ENCODE data around the gene ELMOD3. TPM values are rescaled to one million over a fixed set of nuclear protein-coding genes. Genes with fewer than 3 reads are reported as not detected.
"Not testable (repeated sequence)": the region's sequence is repeated elsewhere in the genome, so short reads cannot be mapped to it uniquely, and the experiment has no call there.

The ELMOD3 gene
- total RNA-seq, 1 experiment from 2014 or later, result 22.3 TPM

GRCh38 chr2:85324639-85325465 lies 29.7 kb upstream of the ELMOD3 start:
- Histone ChIP-seq H3K36me3 (peaks cover 82% of the 10 kb centered on the region), H3K9me3 (replicated peaks) (no peaks in the 10 kb centered on the region), H3K4me3 (peak overlapping the region; percentile 62), H3K27ac (peak overlapping the region; percentile 38), H3K4me1 (replicated peaks) (peaks cover 55% of the 10 kb centered on the region), H3K27me3 (replicated peaks) (no peaks in the 10 kb centered on the region)
- DNase-seq (ENCODE audit: low read depth in 1 of 2, low spot score in 2 of 2), result no peak

- Histone ChIP-seq H3K9me3 (replicated peaks) (no peaks in the 10 kb centered on the region), H3K36me3 (peaks cover 76% of the 10 kb centered on the region)
Measured at GRCh38 chr2:85325466-85325811, 29.1 kb upstream of the ELMOD3 start.

GRCh38 chr2:85326406-85327159 lies 28.0 kb upstream of the ELMOD3 start:
- H3K27ac ChIP-seq, result no peak overlapping the region
- H3K27me3 ChIP-seq (replicated peaks), result no peaks in the 10 kb centered on the region
- H3K36me3 ChIP-seq, result peaks cover 65% of the 10 kb centered on the region
- peak overlapping the region; percentile 62 for H3K4me3 ChIP-seq
- H3K4me1 ChIP-seq (replicated peaks), result peaks cover 44% of the 10 kb centered on the region
- DNase-seq (ENCODE audit: low read depth in 1 of 2, low spot score in 2 of 2), result peak in 1 of 2 experiments; percentile 50
- H3K9me3 ChIP-seq (replicated peaks), result no peaks in the 10 kb centered on the region

More at GRCh38 chr2:85325466-85325811, 29.1 kb upstream of the ELMOD3 start:
- Histone ChIP-seq H3K27me3 (replicated peaks) (no peaks in the 10 kb centered on the region), H3K27ac (peak overlapping the region; percentile 38; the same call in 1 of the 2 replicates), H3K4me3 (peak overlapping the region; percentile 62), H3K4me1 (replicated peaks) (peaks cover 54% of the 10 kb centered on the region)
- DNase-seq (ENCODE audit: low read depth in 1 of 2, low spot score in 2 of 2), result peak; percentile 73 to 87

DNA sequence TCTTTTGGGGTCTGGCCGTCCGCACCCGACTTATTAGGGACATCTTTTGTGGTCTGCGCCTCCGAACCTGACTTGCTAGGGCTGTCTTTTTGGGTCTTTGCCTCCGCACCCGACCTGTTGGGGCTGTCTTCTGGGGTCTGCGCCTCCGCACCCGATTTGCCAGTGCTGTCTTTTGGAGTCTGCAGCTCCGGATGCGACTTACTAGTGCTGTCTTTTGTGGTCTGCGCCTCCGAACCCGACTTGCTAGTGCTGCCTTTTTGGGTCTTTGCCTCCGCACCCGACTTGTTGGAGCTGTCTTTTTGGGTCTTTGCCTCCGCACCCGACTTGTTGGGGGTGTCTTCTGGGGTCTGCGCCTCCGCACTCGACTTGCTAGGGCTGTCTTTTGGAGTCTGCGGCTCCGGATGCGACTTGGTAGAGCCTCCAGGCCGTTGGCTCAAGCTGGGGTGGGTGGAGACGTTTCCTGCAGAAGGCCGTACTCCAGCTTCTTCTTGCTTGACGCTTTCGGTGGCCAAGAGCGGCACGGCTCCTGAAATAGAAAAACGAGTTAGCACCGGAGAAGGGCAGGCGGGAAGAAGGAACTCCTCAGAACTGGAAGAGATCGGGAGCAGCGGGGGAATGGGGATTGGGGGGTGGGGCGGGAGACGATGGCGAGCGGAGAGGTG lies 27.3 kb upstream of the ELMOD3 start:
- Histone ChIP-seq H3K27ac (peak overlapping the region; percentile 96; the same call in 1 of the 2 replicates), H3K9me3 (replicated peaks) (no peaks in the 10 kb centered on the region), H3K4me3 (peak overlapping the region; percentile 62), H3K36me3 (peaks cover 58% of the 10 kb centered on the region), H3K4me1 (replicated peaks) (peaks cover 37% of the 10 kb centered on the region), H3K27me3 (replicated peaks) (no peaks in the 10 kb centered on the region)
- DNase-seq (ENCODE audit: low read depth in 1 of 2, low spot score in 2 of 2), result peak in 1 of 2 experiments; percentile 59

DNA sequence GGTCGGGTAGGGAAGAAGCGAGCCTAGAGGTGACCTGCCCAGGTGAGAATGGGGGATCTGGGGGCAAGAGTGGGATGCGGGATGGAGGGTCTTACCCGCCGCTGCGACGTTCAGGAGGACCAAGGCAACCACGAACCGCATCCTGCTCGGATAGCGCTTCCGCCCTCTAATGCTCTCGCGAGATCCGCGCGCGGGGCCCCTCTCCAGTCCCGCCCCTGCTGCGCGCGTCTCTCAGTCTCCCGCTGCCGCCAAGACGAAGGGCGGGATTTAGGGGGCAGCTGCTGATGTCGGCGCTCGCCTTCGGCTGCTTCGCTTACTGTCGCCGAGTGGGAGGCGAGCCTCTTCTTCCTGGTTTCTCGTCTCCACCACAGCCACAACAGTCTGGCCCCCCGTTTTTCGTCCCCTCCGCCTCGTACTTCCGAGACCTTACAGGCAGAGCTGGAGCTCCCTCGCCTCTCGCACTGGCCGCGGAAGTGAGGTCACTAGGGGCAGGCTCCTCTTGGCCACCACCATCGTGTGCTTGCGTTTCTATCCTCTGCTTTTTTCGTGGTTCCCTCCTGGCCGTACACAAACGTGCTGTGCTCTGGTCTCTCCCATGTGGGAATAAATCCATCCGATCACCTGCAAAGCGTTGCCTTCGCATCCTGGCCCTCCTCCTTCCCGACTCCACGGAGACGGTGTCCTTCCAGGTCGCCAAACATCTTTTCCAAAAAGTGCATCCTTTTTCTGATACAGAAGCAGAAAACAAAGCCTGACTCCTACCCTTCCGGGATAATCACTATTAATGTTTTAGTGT lies 26.5 kb upstream of the ELMOD3 start, which contains the start of gene TGOLN2:
Gene TGOLN2, minus strand, starts transcription at position 168 of the 796 bp plus-strand sequence. Its CDS starts 27 bp downstream, at position 141.
- DNase-seq (ENCODE audit: low read depth in 1 of 2, low spot score in 2 of 2), result peak; percentile 93 to 97
- peak within 1 kb of the TSS; percentile 62 for H3K4me3 ChIP-seq
- no peaks in the 10 kb centered on the region for H3K27me3 ChIP-seq (replicated peaks)
- H3K36me3 ChIP-seq, result peaks cover 50% of the 10 kb centered on the region
- no peaks in the 10 kb centered on the region for H3K9me3 ChIP-seq (replicated peaks)
- H3K4me1 ChIP-seq (replicated peaks), result peaks cover 29% of the 10 kb centered on the region
- peak within 1 kb of the TSS; percentile 96 for H3K27ac ChIP-seq

DNA sequence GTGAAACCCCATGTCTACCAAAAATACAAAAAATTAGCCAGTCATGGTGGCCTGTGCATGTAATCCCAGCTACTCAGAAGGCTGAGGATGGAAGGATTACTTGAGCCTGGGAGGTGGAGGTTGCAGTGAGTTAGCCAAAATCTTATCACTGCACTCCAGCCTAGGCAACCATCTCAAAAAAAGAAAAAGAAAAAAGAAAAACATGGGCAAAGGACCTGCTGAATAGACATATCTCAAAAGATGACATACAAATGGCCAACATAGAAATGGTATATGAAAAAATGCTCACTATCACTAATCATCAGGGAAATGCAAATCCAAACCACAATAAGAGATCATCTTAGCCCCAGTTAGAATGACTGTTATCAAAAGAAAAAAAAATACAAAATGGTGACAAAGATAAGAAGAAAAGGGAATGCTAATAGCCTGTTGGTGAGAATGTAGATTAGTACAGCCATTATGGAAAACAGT lies 25.4 kb upstream of the ELMOD3 start:
- Histone ChIP-seq H3K27ac (no peak overlapping the region), H3K36me3 (peaks cover 39% of the 10 kb centered on the region), H3K27me3 (replicated peaks) (no peaks in the 10 kb centered on the region), H3K4me1 (replicated peaks) (peaks cover 18% of the 10 kb centered on the region), H3K4me3 (no peak overlapping the region), H3K9me3 (replicated peaks) (no peaks in the 10 kb centered on the region)
- DNase-seq (ENCODE audit: low read depth in 1 of 2, low spot score in 2 of 2), result no peak

DNA sequence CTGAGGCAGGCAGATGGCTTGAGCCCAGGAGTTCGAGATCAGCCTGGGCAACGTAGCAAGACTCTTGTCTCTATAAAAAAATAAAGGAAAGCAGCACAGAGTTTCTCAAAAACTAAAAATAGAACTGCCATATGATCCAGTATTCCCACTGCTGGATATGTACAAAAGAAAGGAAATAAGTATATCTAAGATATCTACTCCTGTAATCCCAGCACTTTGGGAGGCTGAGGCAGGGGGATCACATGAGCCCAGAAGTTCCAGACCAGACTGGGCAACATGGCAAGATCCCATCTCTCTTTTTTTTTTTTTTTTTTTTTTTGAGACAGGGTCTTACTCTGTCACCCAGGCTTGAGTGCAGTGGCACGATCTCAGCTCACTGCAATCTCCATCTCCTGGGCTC lies 24.9 kb upstream of the ELMOD3 start:
- not testable (repeated sequence) for H3K9me3 ChIP-seq (replicated peaks); DNase-seq (ENCODE audit: low read depth in 1 of 2, low spot score in 2 of 2); H3K4me3 ChIP-seq; H3K27me3 ChIP-seq (replicated peaks); H3K27ac ChIP-seq
- Histone ChIP-seq H3K4me1 (replicated peaks) (peaks cover 14% of the 10 kb centered on the region), H3K36me3 (peaks cover 34% of the 10 kb centered on the region)

GRCh38 chr2:85330839-85331636 lies 23.5 kb upstream of the ELMOD3 start:
- Histone ChIP-seq H3K4me3 (no peak overlapping the region), H3K4me1 (replicated peaks) (peaks cover 4% of the 10 kb centered on the region), H3K9me3 (replicated peaks) (no peaks in the 10 kb centered on the region), H3K27me3 (replicated peaks) (no peaks in the 10 kb centered on the region), H3K27ac (no peak overlapping the region), H3K36me3 (peaks cover 20% of the 10 kb centered on the region)
- DNase-seq (ENCODE audit: low read depth in 1 of 2, low spot score in 2 of 2), result no peak

- H3K27me3 ChIP-seq (replicated peaks); H3K9me3 ChIP-seq (replicated peaks); H3K27ac ChIP-seq; H3K4me1 ChIP-seq (replicated peaks); H3K4me3 ChIP-seq; H3K36me3 ChIP-seq; DNase-seq (ENCODE audit: low read depth in 1 of 2, low spot score in 2 of 2): not testable (repeated sequence)
Measured at GRCh38 chr2:85333877-85334276, 20.7 kb upstream of the ELMOD3 start.

DNA sequence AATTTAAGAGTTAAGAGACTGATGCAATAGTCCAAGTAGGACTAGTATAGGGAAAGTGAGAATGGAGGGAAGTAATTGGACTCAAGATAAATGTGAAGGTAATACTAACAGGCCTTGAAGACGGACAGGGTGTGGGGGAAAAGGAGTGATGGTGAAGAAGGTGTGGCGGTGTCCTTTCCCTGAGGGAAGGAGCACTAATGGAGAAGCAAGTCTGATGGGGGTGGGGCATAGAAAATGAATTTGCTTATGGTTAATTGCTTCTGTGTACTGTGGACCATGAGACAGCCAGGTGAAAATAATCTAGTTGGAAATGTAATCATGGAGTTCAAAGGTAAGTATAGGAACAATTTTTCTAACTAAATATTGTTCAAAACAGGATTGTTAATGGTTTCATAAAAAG lies 19.6 kb upstream of the ELMOD3 start:
- H3K36me3 ChIP-seq, result no peaks in the 10 kb centered on the region
- H3K4me1 ChIP-seq (replicated peaks), result peaks cover under 1% of the 10 kb centered on the region
- H3K9me3 ChIP-seq (replicated peaks), result no peaks in the 10 kb centered on the region
- H3K27me3 ChIP-seq (replicated peaks), result no peaks in the 10 kb centered on the region
- DNase-seq (ENCODE audit: low read depth in 1 of 2, low spot score in 2 of 2), result no peak
- no peak overlapping the region for H3K27ac ChIP-seq
- H3K4me3 ChIP-seq, result no peak overlapping the region

DNA sequence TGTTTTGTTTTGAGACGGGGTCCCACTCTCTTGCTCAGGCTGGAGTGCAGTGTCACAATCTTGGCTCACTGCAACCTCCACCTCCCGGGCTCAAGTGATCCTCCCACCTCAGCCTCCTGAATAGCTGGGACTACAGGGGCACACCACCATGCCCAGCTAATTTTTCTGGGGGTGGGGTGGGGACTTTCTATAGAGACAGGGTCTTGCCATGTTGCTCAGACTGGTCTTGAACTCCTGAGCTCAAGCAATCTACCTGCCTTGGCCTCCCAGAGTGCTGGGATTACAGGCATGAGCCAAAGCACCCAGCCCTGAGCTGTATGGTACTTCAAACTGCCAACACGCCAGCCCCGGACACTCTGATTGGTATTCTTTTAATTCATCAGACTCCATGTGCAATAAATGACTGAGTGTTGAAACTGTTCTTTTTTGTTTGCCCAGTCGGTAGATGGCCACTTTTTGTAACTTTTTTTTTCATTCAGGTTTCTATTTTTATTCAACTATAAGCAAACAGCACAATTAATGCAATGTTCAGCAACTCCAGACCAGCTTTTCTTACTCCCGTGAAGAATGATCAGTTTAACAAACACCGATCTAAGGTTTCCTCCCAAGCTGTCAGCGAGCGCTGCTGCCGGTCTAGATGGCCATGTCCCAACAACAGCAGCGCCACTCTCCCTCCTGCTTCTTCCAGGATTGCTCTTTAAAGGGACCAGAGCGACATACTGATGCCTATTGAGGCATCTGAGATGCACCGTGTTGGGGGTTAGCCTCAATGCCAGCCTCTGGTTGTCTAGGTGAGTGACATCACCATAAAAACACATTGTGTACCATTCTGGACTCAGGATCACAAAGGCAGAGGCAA lies 14.3 kb upstream of the ELMOD3 start:
- H3K27ac ChIP-seq, result no peak overlapping the region
- H3K36me3 ChIP-seq, result peaks cover 19% of the 10 kb centered on the region
- no peaks in the 10 kb centered on the region for H3K27me3 ChIP-seq (replicated peaks)
- no peaks in the 10 kb centered on the region for H3K9me3 ChIP-seq (replicated peaks)
- no peak overlapping the region for H3K4me3 ChIP-seq
- peaks cover 28% of the 10 kb centered on the region for H3K4me1 ChIP-seq (replicated peaks)
- DNase-seq (ENCODE audit: low read depth in 1 of 2, low spot score in 2 of 2), result no peak
